ENCODE measurements around the gene PRCC.

DNA sequence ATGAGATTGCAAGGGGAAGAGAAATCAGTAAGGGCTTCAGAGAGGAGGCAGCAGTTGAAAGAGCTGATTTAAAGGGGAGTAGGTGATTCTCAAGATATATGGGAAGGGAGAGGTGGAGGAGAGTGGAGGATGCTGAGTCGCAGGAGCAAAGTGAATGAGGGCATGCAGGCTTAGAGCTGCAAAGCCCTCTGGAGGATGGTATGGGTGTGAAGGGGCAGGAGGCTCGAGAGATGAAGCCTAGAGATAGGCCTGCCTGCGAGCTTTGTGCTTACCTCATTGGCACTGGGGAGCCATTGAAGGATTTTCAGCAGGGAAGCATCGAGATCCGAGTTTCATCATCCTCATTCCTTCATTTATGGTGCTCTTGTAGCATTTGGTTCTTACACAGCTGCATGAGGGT lies 65.1 kb downstream of the PRCC start:
- TF ChIP-seq SP1 (IDR thresholded peaks at IDR 0.05), result no peak
- no peak for TF ChIP-seq ARNT (IDR thresholded peaks at IDR 0.05)
- no peak for TF ChIP-seq FOXK2 (IDR thresholded peaks at IDR 0.05)
- TF ChIP-seq BHLHE40 (IDR thresholded peaks at IDR 0.05; ENCODE audit: borderline replicate concordance), result no peak
- TF ChIP-seq ZNF384 (IDR thresholded peaks at IDR 0.05), result no peak
- TF ChIP-seq L3MBTL2 (conservative IDR thresholded peaks at IDR 0.05), result no peak
- TF ChIP-seq ELF4 (IDR thresholded peaks at IDR 0.05), result no peak
- no peak for TF ChIP-seq FOXA1 (IDR thresholded peaks at IDR 0.05)
- TF ChIP-seq NFRKB (IDR thresholded peaks at IDR 0.05), result no peak
- TF ChIP-seq, protein P1, sequence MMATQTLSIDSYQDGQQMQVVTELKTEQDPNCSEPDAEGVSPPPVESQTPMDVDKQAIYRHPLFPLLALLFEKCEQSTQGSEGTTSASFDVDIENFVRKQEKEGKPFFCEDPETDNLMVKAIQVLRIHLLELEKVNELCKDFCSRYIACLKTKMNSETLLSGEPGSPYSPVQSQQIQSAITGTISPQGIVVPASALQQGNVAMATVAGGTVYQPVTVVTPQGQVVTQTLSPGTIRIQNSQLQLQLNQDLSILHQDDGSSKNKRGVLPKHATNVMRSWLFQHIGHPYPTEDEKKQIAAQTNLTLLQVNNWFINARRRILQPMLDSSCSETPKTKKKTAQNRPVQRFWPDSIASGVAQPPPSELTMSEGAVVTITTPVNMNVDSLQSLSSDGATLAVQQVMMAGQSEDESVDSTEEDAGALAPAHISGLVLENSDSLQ (IDR thresholded peaks at IDR 0.05), result no peak
- TF ChIP-seq SUZ12 (IDR thresholded peaks at IDR 0.05), result no peak
